Stimulated activated CD8-positive, alpha-beta memory T cell treated with anti-CD3 and anti-CD28 coated beads, Interleukin-15, amount 100 ng/mL, for 1 hour (primary cell): ENCODE data around the gene ITPK1.

Experiments
- DNase-seq: peaks from one replicate; pipeline ENCODE4 v3.0.0-alpha.2; 2020; ENCODE audit warnings: low read depth

ITPK1 gene

GRCh38 chr14:93061380-93062012 is 54.2 kb downstream of the ITPK1 start:
- DNase-seq = no peak

- no peak for DNase-seq
These were observed 54.9 kb downstream of the ITPK1 start for GRCh38 chr14:93060841-93061240.

GRCh38 chr14:93059917-93060545 is 55.7 kb downstream of the ITPK1 start:
- DNase-seq = no peak

GRCh38 chr14:93059260-93059659 is 56.5 kb downstream of the ITPK1 start:
- DNase-seq = no peak

- DNase-seq = no peak
These were observed 58.0 kb downstream of the ITPK1 start for GRCh38 chr14:93057586-93058280.

- no peak for DNase-seq
These were observed 58.7 kb downstream of the ITPK1 start for GRCh38 chr14:93056840-93057585.

GRCh38 chr14:93056166-93056839 is 59.4 kb downstream of the ITPK1 start:
- no peak for DNase-seq

- DNase-seq = no peak
These were observed 60.0 kb downstream of the ITPK1 start for GRCh38 chr14:93055651-93056115.

- DNase-seq = no peak
These were observed 60.8 kb downstream of the ITPK1 start for GRCh38 chr14:93054876-93055275.

- no peak for DNase-seq
These were observed 61.7 kb downstream of the ITPK1 start for GRCh38 chr14:93054006-93054405.

GRCh38 chr14:93051600-93052546 is 63.9 kb downstream of the ITPK1 start:
- no peak for DNase-seq

- DNase-seq = no peak
These were observed 65.0 kb downstream of the ITPK1 start for GRCh38 chr14:93050761-93051160.

GRCh38 chr14:93049867-93050331 is 65.8 kb downstream of the ITPK1 start:
- no peak for DNase-seq

GRCh38 chr14:93049315-93049714 is 66.4 kb downstream of the ITPK1 start:
- no peak for DNase-seq

GRCh38 chr14:93048843-93049242 is 66.9 kb downstream of the ITPK1 start:
- DNase-seq = no peak

- DNase-seq = no peak
These were observed 68.1 kb downstream of the ITPK1 start for GRCh38 chr14:93047661-93048060.

GRCh38 chr14:93047157-93047556 is 68.6 kb downstream of the ITPK1 start:
- DNase-seq = no peak

- no peak for DNase-seq
These were observed 69.0 kb downstream of the ITPK1 start for GRCh38 chr14:93046705-93047050.

- DNase-seq = no peak
These were observed 69.6 kb downstream of the ITPK1 start for GRCh38 chr14:93045965-93046704.

GRCh38 chr14:93045211-93045674 is 70.5 kb downstream of the ITPK1 start:
- no peak for DNase-seq
